ENCODE measurements around the gene MARCHF4.

MARCHF4 gene

DNA sequence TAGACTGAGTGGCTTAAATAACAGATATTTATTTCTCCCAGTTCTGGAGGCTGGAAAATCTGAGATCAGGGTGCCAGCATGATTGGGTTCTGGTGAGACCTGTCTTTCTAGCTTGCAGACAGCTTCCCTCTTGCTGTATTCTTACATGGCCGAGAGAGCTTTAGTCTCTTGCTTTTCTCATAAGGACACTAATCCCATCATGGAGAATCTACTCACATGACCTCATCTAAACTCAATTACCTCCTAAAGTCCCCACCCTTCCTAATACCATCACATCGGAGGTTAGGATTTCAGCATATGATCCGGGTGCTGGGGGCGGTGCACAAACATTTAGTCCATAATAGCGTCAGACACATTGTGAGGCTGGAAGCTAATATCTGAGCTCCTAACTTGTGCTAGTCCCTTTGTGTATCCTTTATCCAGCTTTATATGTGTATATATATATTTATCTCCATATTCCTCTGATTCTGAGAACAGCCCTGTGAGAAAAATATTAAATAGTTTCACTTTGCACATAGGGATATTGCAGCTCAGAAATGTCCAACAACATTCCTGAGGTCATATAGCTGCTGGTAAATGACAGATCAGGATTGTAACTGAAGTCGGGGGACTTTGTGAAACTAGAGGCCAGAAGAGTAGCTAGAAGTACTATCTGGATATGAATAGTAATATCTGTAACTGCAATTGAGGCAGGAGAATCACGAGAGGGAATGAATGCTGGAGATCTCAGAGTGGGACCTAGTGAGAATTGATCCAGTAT lies 28.9 kb downstream of the MARCHF4 start:
- DNase-seq (ENCODE audit: low read depth) = peak; percentile 61
- H3K4me3 ChIP-seq (ENCODE audit: low read length) = peak overlapping the region; percentile 4; the same call in 1 of the 2 replicates
- TF ChIP-seq, protein P1, sequence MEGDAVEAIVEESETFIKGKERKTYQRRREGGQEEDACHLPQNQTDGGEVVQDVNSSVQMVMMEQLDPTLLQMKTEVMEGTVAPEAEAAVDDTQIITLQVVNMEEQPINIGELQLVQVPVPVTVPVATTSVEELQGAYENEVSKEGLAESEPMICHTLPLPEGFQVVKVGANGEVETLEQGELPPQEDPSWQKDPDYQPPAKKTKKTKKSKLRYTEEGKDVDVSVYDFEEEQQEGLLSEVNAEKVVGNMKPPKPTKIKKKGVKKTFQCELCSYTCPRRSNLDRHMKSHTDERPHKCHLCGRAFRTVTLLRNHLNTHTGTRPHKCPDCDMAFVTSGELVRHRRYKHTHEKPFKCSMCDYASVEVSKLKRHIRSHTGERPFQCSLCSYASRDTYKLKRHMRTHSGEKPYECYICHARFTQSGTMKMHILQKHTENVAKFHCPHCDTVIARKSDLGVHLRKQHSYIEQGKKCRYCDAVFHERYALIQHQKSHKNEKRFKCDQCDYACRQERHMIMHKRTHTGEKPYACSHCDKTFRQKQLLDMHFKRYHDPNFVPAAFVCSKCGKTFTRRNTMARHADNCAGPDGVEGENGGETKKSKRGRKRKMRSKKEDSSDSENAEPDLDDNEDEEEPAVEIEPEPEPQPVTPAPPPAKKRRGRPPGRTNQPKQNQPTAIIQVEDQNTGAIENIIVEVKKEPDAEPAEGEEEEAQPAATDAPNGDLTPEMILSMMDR (conservative IDR thresholded peaks at IDR 0.05; ENCODE audit: low read length) = no peak

DNA sequence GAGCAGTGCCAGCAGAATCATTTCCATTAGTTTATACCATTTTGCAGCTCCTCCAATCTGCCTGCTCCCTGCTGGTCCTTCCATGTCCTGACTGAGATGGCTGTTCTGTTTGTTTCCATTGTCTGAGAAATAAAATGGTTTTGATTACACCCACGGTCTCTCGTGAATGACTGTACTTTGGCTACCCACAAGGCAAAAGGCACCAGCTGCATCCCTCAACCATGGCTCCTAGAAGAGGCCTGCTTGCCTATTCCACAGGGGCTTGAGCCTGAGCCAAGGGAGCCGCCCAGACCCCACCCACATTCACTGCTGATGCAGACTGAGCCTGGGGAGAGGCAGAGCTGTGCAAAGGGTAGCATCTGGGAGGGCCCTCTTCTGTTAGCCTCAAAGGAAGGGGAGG lies 31.2 kb downstream of the MARCHF4 start:
- no peak overlapping the region for H3K4me3 ChIP-seq (ENCODE audit: low read length)
- DNase-seq (ENCODE audit: low read depth) = peak; percentile 68
- TF ChIP-seq, protein P1 (conservative IDR thresholded peaks at IDR 0.05; ENCODE audit: low read length) = 0 out of 2 replicates have a peak, but pooled peaks have one; percentile 1

DNA sequence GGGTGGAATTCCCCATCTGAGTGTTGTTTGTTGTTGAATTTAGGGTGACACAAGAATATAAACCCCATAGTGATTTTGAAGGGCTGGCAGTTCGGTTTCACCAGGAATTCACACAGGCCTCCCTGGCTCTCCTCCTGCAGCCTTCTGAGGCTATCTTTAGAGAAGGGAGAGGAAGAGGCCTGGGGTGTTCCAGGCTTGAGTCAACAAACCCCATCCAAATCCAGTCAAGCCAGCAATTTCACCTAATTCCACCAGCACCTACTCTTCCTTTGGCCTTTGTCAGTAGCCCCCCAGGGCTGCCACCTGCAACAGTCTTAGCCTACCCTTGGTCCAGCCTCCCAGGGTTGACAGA lies 32.0 kb downstream of the MARCHF4 start:
- TF ChIP-seq, protein P1 (conservative IDR thresholded peaks at IDR 0.05; ENCODE audit: low read length) = no peak
- no peak overlapping the region for H3K4me3 ChIP-seq (ENCODE audit: low read length)
- DNase-seq (ENCODE audit: low read depth) = no peak

DNA sequence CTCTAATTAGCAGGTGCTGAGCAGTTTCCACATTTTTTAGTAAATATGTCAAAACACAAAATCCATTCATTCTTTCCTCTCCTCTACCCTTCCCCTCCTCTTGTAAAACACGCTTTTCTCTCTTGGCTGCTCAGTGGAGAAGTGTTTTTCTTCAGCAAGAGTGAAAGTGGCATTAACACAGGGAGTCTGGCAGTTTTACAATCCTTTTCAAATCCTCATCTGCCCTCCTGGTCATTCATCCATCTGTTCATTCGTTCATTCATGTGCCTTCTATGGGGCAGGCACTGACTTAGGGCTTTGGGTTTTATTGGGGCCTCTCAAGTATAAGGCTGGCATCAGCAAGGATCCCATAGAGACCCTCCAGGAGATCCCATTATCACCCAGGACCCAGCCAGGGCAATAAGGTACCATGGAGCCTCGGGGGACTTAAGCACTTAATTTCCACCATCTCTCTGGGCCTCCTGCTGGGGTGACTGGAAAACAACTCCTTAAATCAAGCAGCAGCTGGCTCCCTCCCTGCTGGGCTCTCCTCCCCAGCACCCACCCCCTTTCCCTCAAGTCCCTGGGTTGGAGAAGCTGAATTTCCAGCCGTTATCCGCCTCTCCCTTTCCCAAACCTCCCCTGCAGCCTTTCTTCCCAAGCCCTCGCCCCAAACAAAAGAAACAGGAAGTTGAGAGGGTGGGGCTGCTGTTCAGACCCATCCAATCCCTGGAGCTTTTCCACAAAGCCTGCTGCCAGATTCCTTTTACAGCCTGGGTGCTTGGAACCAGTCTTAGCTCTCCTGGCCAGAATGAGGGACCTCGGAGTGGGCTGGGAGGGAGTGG lies 32.6 kb downstream of the MARCHF4 start:
- no peak overlapping the region for H3K4me3 ChIP-seq (ENCODE audit: low read length)
- TF ChIP-seq, protein P1 (conservative IDR thresholded peaks at IDR 0.05; ENCODE audit: low read length) = peak; percentile 47
- DNase-seq (ENCODE audit: low read depth) = peak; percentile 79

DNA sequence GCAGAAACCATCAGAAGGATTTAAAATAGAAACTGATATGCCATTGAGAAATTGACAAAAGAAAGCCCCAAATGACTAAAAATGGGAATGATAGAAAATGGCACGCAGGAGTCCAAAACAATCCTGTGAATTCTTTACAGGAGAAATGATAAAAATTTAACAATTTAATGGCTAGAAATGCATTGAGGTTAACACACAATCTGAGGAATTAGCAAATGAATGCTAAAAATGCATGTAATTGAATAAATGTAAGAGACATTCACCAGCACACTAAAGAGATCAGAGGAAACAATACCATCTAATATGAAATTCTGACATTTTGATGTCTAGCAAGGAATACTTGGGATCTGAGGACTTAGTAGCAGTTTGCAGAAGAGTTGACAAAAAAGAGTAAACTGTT lies 37.0 kb downstream of the MARCHF4 start:
- no peak overlapping the region for H3K4me3 ChIP-seq (ENCODE audit: low read length)
- DNase-seq (ENCODE audit: low read depth) = peak; percentile 66
- TF ChIP-seq, protein P1 (conservative IDR thresholded peaks at IDR 0.05; ENCODE audit: low read length) = no peak

DNA sequence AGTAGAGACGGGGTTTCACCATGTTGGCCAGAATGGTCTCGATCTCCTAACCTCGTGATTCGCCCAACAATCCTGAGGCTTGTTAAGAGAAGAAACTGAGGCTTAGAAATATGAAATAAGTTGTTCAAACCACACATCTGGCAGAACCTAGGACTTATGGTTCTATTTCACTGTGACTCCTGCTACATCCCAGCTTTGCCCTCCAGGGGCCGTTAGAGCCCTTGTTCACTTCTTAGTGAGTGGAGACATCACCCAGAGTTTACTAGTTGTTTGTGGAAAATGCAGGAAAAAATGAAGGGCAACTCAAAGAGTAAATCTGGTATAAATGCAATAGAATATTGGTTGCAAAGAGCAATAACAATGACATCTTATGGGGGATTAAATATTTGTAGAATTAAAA lies 43.9 kb downstream of the MARCHF4 start:
- TF ChIP-seq, protein P1 (conservative IDR thresholded peaks at IDR 0.05; ENCODE audit: low read length) = peak; percentile 64
- no peak for DNase-seq (ENCODE audit: low read depth)
- no peak overlapping the region for H3K4me3 ChIP-seq (ENCODE audit: low read length)

All from AG10803 (cell line).